Gastroesophageal sphincter (tissue), 4 donors: ENCODE measurements around the gene VPREB3. TPM values are rescaled to one million over a fixed set of nuclear protein-coding genes. Genes with fewer than 3 reads are reported as not detected.
A peak's percentile ranks its signal among the peaks of the same experiment; 100 is the strongest.

ENCODE experiments used
- ATAC-seq: fragments of 150-250 bp; one replicate; pipeline ENCODE4 v1.9.1; 2016; ENCODE audit warnings: mild to moderate bottlenecking, moderate library complexity
- H3K27ac ChIP-seq, 4 donors: fragments of 200-600 bp; sonication (generic) in 3 of 4; 1 replicate in 3 of 4; 2 replicates in 1 of 4; pipeline ENCODE4 v1.5.1; 2016 to 2019
- H3K27me3 ChIP-seq: fragments of 200-600 bp; sonication (generic); one replicate; pipeline ENCODE4 v1.5.1; 2019
- H3K36me3 ChIP-seq, 2 donors: fragments of 200-600 bp; sonication (generic); one replicate each; pipeline ENCODE4 v1.5.1; 2019; ENCODE audit warnings: control low read depth in 1 of 2
- H3K4me1 ChIP-seq, 3 donors: fragments of 200-600 bp; sonication (generic); 1 replicate in 2 of 3; 2 replicates in 1 of 3; pipeline ENCODE4 v1.5.1; 2016 to 2019; ENCODE audit warnings: control low read depth in 2 of 3
- H3K4me3 ChIP-seq, 2 donors: fragments of 200-600 bp; sonication (generic); one replicate each; pipeline ENCODE4 v1.5.1; 2019; ENCODE audit warnings: mild to moderate bottlenecking in 1 of 2, moderate library complexity in 1 of 2
- H3K9me3 ChIP-seq, 3 donors: fragments of 200-600 bp; sonication (generic); one replicate each; pipeline ENCODE4 v1.5.1; 2017 to 2019; ENCODE audit warnings: control low read depth in 2 of 3
- EP300 ChIP-seq: sonication (generic); formaldehyde crosslinking; IDR thresholded peaks from one replicate; pipeline ENCODE4 v1.6.1; 2017; ENCODE audit warnings: antibody characterized with exemption, mild to moderate bottlenecking
- POLR2A ChIP-seq, 2 donors: fragments of 450-650 bp; IDR thresholded peaks; one replicate each; pipeline ENCODE4 v1.6.1; 2017; ENCODE audit warnings: antibody characterized with exemption in 2 of 2, mild to moderate bottlenecking in 2 of 2, moderate library complexity in 1 of 2
- POLR2AphosphoS5 ChIP-seq: sonication (generic); formaldehyde crosslinking; IDR thresholded peaks from one replicate; pipeline ENCODE4 v1.6.1; 2017; ENCODE audit warnings: antibody characterized with exemption
- WGBS, 2 donors: methylation state at CpG; one replicate each; pipeline ENCODE4 v1.1.5; 2018; ENCODE audit warnings: low coverage in 1 of 2; 5-methylcytosine and 5-hydroxymethylcytosine counted together
- total RNA-seq, 4 donors: library from RNA; depleted of rRNA; stranded (reverse); fragments of >200 nt; gene quantifications; one replicate each; pipeline ENCODE4 v1.1.0, GENCODE V29; 2016
- TF ChIP-seq, protein P1 (sequence below), 4 experiments: fragments of 200-600 bp in 2 of 4; fragments of 450-650 bp in 2 of 4; sonication (generic) in 1 of 4; IDR thresholded peaks; one replicate each; pipeline ENCODE4 v1.5.1; 2017 to 2019; ENCODE audit warnings: antibody characterized with exemption in 4 of 4, mild to moderate bottlenecking in 2 of 4, moderate library complexity in 2 of 4

VPREB3 gene
- total RNA-seq, 4 donors from 2014 or later: 1.9 TPM; not detected in 3

GRCh38 chr22:23800297-23801237, 46.3 kb upstream of the VPREB3 start:
- Histone ChIP-seq H3K36me3 (peaks cover 0 to 92% of the 10 kb centered on the region in 2 donors), H3K9me3 (no peaks in the 10 kb centered on the region), H3K27me3 (no peaks in the 10 kb centered on the region), H3K4me3 (no peak overlapping the region), H3K4me1 (no peaks in the 10 kb centered on the region), H3K27ac (no peak overlapping the region)
- WGBS, 2 donors: 88 to 91% methylated on average over 5 to 14 of the region's 18 CpGs
- ATAC-seq: no peak
- TF ChIP-seq POLR2A (IDR thresholded peaks at IDR 0.05): no peak
- no peak for TF ChIP-seq EP300
- TF ChIP-seq POLR2AphosphoS5: no peak
- TF ChIP-seq, protein P1, sequence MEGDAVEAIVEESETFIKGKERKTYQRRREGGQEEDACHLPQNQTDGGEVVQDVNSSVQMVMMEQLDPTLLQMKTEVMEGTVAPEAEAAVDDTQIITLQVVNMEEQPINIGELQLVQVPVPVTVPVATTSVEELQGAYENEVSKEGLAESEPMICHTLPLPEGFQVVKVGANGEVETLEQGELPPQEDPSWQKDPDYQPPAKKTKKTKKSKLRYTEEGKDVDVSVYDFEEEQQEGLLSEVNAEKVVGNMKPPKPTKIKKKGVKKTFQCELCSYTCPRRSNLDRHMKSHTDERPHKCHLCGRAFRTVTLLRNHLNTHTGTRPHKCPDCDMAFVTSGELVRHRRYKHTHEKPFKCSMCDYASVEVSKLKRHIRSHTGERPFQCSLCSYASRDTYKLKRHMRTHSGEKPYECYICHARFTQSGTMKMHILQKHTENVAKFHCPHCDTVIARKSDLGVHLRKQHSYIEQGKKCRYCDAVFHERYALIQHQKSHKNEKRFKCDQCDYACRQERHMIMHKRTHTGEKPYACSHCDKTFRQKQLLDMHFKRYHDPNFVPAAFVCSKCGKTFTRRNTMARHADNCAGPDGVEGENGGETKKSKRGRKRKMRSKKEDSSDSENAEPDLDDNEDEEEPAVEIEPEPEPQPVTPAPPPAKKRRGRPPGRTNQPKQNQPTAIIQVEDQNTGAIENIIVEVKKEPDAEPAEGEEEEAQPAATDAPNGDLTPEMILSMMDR (IDR thresholded peaks at IDR 0.05): no peak

GRCh38 chr22:23796461-23796860, 42.2 kb upstream of the VPREB3 start:
- Histone ChIP-seq H3K4me1 (peaks cover 0 to 8% (median 0%) of the 10 kb centered on the region in 3 donors), H3K36me3 (peaks cover 0 to 91% of the 10 kb centered on the region in 2 donors), H3K9me3 (no peaks in the 10 kb centered on the region), H3K27me3 (no peaks in the 10 kb centered on the region), H3K27ac (no peak overlapping the region), H3K4me3 (no peak overlapping the region)
- WGBS, 2 donors: 33 to 54% methylated on average over 1 to 2 of the region's 5 CpGs
- no peak for ATAC-seq
- TF ChIP-seq, protein P1 (IDR thresholded peaks at IDR 0.05): no peak
- TF ChIP-seq EP300 (no peak), POLR2A (IDR thresholded peaks at IDR 0.05) (no peak), POLR2AphosphoS5 (no peak)

GRCh38 chr22:23793326-23793725, 39.1 kb upstream of the VPREB3 start:
- TF ChIP-seq POLR2A (IDR thresholded peaks at IDR 0.05): no peak
- TF ChIP-seq EP300: no peak
- TF ChIP-seq, protein P1 (IDR thresholded peaks at IDR 0.05): no peak
- TF ChIP-seq POLR2AphosphoS5: no peak
- WGBS, 2 donors: 81 to 93% methylated on average over 3 to 4 of the region's 8 CpGs
- ATAC-seq: no peak
- H3K4me1 ChIP-seq: peaks cover 0 to 39% (median 0%) of the 10 kb centered on the region in 3 donors
- H3K4me3 ChIP-seq: no peak overlapping the region
- no peak overlapping the region for H3K27ac ChIP-seq
- no peaks in the 10 kb centered on the region for H3K27me3 ChIP-seq
- no peaks in the 10 kb centered on the region for H3K9me3 ChIP-seq
- peaks cover 0 to 64% of the 10 kb centered on the region in 2 donors for H3K36me3 ChIP-seq

GRCh38 chr22:23791738-23792645, 37.8 kb upstream of the VPREB3 start:
- Histone ChIP-seq H3K4me3 (no peak overlapping the region), H3K27ac (peak overlapping the region in 3 of 4 donors; percentile 20 to 41 (median 32)), H3K27me3 (no peaks in the 10 kb centered on the region), H3K36me3 (peaks cover 0 to 56% of the 10 kb centered on the region in 2 donors), H3K4me1 (peaks cover 0 to 48% (median 5%) of the 10 kb centered on the region in 3 donors), H3K9me3 (no peaks in the 10 kb centered on the region)
- ATAC-seq: no peak
- TF ChIP-seq POLR2AphosphoS5 (no peak), POLR2A (IDR thresholded peaks at IDR 0.05) (no peak), EP300 (no peak)
- TF ChIP-seq, protein P1 (IDR thresholded peaks at IDR 0.05): no peak
- 70 to 74% methylated on average over 7 to 11 of the region's 25 CpGs for WGBS, 2 donors
